NT2/D1 (cell line): Measurements from ENCODE around the gene POU2AF1.

Experiments used
- YY1 ChIP-seq: IDR thresholded peaks from 2 replicates; pipeline ENCODE4 v1.6.1; 2011; ENCODE audit not compliant: insufficient read length, insufficient read depth
- ZNF274 ChIP-seq: IDR thresholded peaks from 2 replicates; pipeline ENCODE4 v1.6.1; 2011; ENCODE audit warnings: mild to moderate bottlenecking, low read depth, low read length

GRCh38 chr11:111399187-111400031, 20.3 kb upstream of the POU2AF1 start:
- TF ChIP-seq YY1 (no peak), ZNF274 (no peak)
